SK-N-SH (cell line): Measurements from ENCODE around the gene PPP1R9A.

Experiments
- POLR2AphosphoS5 ChIP-seq: IDR thresholded peaks from 2 replicates; pipeline ENCODE4 v1.6.1; 2012; ENCODE audit warnings: low read depth, low read length
- RAD21 ChIP-seq: IDR thresholded peaks from 2 replicates; pipeline ENCODE4 v1.6.1; 2012; ENCODE audit warnings: mild to moderate bottlenecking, low read length
- TF ChIP-seq, protein P1 (sequence below): fragments of 200-600 bp; sonication (generic); IDR thresholded peaks from 2 replicates; pipeline ENCODE4 v1.6.1; 2017; ENCODE audit warnings: antibody characterized with exemption, mild to moderate bottlenecking, moderate library complexity

DNA sequence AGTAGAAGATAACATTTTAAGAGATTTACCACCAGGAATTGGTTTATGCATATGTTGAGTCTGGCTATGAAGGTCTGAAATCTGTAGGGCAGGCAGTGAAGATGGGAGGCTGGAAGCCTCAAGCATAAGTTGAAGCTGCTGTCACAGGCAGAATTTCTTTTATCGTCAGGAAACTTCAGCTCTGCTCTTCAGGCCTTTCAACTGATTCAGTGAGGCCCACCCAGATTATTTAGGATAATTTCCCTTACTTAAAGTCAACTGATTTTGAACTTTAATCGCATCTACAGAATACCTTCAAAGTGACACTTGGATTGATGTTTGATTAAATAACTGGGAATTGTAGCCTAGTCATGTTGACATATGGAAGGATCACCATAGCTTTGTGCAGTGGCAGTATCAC, 190.5 kb downstream of the PPP1R9A start:
- no peak for TF ChIP-seq POLR2AphosphoS5
- TF ChIP-seq RAD21: no peak
- TF ChIP-seq, protein P1, sequence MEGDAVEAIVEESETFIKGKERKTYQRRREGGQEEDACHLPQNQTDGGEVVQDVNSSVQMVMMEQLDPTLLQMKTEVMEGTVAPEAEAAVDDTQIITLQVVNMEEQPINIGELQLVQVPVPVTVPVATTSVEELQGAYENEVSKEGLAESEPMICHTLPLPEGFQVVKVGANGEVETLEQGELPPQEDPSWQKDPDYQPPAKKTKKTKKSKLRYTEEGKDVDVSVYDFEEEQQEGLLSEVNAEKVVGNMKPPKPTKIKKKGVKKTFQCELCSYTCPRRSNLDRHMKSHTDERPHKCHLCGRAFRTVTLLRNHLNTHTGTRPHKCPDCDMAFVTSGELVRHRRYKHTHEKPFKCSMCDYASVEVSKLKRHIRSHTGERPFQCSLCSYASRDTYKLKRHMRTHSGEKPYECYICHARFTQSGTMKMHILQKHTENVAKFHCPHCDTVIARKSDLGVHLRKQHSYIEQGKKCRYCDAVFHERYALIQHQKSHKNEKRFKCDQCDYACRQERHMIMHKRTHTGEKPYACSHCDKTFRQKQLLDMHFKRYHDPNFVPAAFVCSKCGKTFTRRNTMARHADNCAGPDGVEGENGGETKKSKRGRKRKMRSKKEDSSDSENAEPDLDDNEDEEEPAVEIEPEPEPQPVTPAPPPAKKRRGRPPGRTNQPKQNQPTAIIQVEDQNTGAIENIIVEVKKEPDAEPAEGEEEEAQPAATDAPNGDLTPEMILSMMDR: no peak
